MM.1S (cell line): ENCODE measurements around the gene FAM131C.

Experiments used
- DNase-seq: peaks from one replicate; pipeline ENCODE4 v3.0.0-alpha.2; 2015
- H2AFZ ChIP-seq: fragments of 300-600 bp; sonication (generic); 2 replicates; pipeline ENCODE4 v1.6.0; 2016; ENCODE audit warnings: antibody characterized with exemption, low read length
- H3F3A ChIP-seq: fragments of 300-600 bp; sonication (generic); 2 replicates; pipeline ENCODE4 v1.6.1; 2016; ENCODE audit warnings: mild to moderate bottlenecking, antibody characterized with exemption, low read length, moderate library complexity, mixed read lengths; ENCODE audit not compliant: insufficient read depth
- H3K27ac ChIP-seq: fragments of 300-600 bp; sonication (generic); 2 replicates; pipeline ENCODE4 v1.5.1; 2016; ENCODE audit warnings: mild to moderate bottlenecking, low read length
- H3K27me3 ChIP-seq: fragments of 300-600 bp; sonication (generic); replicated peaks from 2 replicates; pipeline ENCODE4 v1.6.0; 2016; ENCODE audit warnings: low read length; ENCODE audit not compliant: insufficient read depth
- H3K36me3 ChIP-seq: fragments of 300-600 bp; sonication (generic); replicated peaks from 2 replicates; pipeline ENCODE4 v1.6.1; 2016; ENCODE audit warnings: mild to moderate bottlenecking, low read length, mixed read lengths; ENCODE audit not compliant: insufficient read depth
- H3K4me1 ChIP-seq: fragments of 300-600 bp; sonication (generic); 2 replicates; pipeline ENCODE4 v1.6.1; 2016; ENCODE audit warnings: low read length, mixed read lengths
- H3K4me2 ChIP-seq: fragments of 300-600 bp; sonication (generic); 2 replicates; pipeline ENCODE4 v1.6.0; 2016; ENCODE audit warnings: low read depth, low read length
- H3K4me3 ChIP-seq: fragments of 300-600 bp; sonication (generic); 2 replicates; pipeline ENCODE4 v1.5.1; 2016; ENCODE audit warnings: low read length, mixed read lengths
- H3K79me2 ChIP-seq: fragments of 300-600 bp; sonication (generic); 2 replicates; pipeline ENCODE4 v1.6.1; 2016; ENCODE audit warnings: mixed run types, low read length, mixed read lengths
- H3K9ac ChIP-seq: fragments of 300-600 bp; sonication (generic); 2 replicates; pipeline ENCODE4 v1.6.1; 2016; ENCODE audit warnings: low read length, mixed read lengths
- H3K9me2 ChIP-seq: fragments of 300-600 bp; sonication (generic); replicated peaks from 2 replicates; pipeline ENCODE4 v1.6.1; 2016; ENCODE audit warnings: mild to moderate bottlenecking, low read length, mixed read lengths; ENCODE audit not compliant: insufficient read depth
- H3K9me3 ChIP-seq: fragments of 300-600 bp; sonication (generic); replicated peaks from 2 replicates; pipeline ENCODE4 v1.6.1; 2016; ENCODE audit warnings: mild to moderate bottlenecking, low read length, mixed read lengths; ENCODE audit not compliant: insufficient read depth
- H4K20me1 ChIP-seq: fragments of 300-600 bp; sonication (generic); 2 replicates; pipeline ENCODE4 v1.6.1; 2016; ENCODE audit warnings: mild to moderate bottlenecking, low read length, moderate library complexity, mixed read lengths; ENCODE audit not compliant: insufficient read depth
- EZH2 ChIP-seq: fragments of 300-600 bp; sonication (generic); optimal IDR thresholded peaks from 2 replicates; pipeline ENCODE3; 2017; ENCODE audit warnings: low read depth, mild to moderate bottlenecking, antibody characterized with exemption, low read length, mixed read lengths
- EZH2phosphoT487 ChIP-seq: fragments of 300-600 bp; sonication (generic); IDR thresholded peaks from 2 replicates; pipeline ENCODE4 v1.6.1; 2018; ENCODE audit warnings: antibody characterized with exemption, low read length
- TF ChIP-seq, protein P1 (sequence below): fragments of 300-600 bp; sonication (generic); IDR thresholded peaks from 2 replicates; pipeline ENCODE4 v1.5.1; 2016; ENCODE audit warnings: antibody characterized with exemption, low read length, mixed read lengths

The FAM131C gene

DNA sequence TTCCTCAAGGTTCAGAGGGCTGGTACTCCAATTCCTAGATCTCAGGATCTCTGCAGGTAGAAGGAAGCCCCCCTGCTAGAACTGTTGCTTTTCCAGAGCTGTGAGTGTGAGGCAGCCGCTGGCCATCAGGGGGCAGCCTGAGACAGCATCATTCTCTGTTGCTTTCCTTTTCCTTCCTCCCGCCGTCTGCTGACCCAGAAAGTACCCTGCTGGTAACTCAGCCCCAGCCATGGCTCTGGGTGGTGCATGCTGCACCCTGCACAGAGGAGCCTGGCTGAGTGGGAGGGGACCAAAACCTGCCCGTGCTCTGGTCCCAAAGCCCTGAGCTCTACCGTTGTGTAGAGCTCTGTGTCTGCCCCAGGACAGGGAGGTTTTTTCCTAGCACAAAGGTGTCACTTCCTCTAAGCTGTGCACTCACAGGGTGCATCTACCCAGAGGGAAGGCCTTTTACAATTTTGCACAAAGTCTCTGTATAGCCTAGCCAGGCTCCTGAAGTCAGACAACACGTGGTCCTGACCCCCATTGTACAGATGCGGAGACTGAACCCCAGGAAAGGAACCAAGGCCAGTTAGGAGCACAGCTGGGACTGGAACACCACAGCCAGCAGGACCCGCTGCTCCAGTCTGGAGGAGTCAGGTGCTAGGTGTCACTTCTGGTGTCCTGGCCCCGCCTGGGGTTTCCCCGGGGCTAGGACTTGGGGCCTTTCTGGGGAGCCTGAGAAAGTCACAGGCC is 5.6 kb upstream of the FAM131C start:
- Histone ChIP-seq H3K79me2 (no peaks in the 10 kb centered on the region), H4K20me1 (no peaks in the 10 kb centered on the region), H2AFZ (peak overlapping the region; percentile 80), H3K36me3 (no peaks in the 10 kb centered on the region), H3K4me1 (peaks cover 4% of the 10 kb centered on the region), H3K9me3 (no peaks in the 10 kb centered on the region), H3K9ac (no peak overlapping the region), H3K27ac (no peak overlapping the region), H3K4me3 (peak overlapping the region; percentile 42), H3K4me2 (peak overlapping the region; percentile 64), H3K9me2 (no peaks in the 10 kb centered on the region), H3K27me3 (peaks cover 4% of the 10 kb centered on the region; the same call in 1 of the 2 replicates), H3F3A (0 out of 2 replicates have a peak, but pooled peaks cover 3% of the 10 kb centered on the region)
- no peak for TF ChIP-seq EZH2phosphoT487
- TF ChIP-seq, protein P1, sequence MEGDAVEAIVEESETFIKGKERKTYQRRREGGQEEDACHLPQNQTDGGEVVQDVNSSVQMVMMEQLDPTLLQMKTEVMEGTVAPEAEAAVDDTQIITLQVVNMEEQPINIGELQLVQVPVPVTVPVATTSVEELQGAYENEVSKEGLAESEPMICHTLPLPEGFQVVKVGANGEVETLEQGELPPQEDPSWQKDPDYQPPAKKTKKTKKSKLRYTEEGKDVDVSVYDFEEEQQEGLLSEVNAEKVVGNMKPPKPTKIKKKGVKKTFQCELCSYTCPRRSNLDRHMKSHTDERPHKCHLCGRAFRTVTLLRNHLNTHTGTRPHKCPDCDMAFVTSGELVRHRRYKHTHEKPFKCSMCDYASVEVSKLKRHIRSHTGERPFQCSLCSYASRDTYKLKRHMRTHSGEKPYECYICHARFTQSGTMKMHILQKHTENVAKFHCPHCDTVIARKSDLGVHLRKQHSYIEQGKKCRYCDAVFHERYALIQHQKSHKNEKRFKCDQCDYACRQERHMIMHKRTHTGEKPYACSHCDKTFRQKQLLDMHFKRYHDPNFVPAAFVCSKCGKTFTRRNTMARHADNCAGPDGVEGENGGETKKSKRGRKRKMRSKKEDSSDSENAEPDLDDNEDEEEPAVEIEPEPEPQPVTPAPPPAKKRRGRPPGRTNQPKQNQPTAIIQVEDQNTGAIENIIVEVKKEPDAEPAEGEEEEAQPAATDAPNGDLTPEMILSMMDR = peak; percentile 91
- DNase-seq = peak; percentile 69

DNA sequence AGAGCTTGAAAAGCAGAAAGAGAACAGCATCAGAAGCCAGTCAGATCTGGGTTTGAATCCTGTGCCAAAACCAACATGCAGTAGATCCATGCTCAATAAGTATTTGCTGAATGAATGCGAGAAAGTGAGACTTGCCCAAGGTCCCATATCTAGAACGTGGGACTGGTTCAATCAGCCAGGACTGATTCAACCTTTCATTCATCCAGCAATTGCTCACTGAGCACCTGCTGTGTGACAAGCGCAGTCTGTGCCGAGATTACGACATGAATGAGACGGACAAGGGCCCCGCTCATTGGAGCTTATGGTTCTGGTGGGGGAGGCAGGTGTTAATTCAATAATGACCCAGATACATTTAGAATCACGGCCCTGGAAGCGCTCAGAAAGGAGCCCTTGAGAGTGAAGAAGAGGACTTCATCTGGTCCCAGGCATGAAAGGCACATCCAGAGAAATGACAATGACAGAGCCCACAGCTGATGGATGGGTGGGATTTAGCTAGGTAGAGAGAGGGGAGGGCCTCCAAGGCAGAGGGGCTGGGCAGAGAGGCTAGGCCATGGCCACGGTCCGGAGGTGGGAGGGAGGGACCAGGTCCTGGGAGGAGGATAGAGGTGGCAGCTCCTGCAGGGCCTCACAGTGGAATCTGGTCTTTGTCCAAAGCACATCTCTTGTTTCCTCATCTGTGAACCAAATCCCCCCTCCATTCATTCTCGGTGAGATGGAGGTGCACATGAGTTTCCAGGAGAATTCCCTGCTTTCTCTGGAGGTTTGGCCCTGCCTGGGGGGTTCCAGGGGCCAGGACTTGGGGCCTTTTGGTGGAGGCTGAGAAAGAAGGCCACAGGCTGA is 4.2 kb upstream of the FAM131C start:
- Histone ChIP-seq H3K4me2 (no peak overlapping the region), H4K20me1 (no peaks in the 10 kb centered on the region), H3K27me3 (peaks cover 4% of the 10 kb centered on the region), H3K27ac (no peak overlapping the region), H3K79me2 (no peaks in the 10 kb centered on the region), H3K4me1 (peaks cover 6% of the 10 kb centered on the region), H3K9ac (no peak overlapping the region), H3K4me3 (no peak overlapping the region), H3K9me2 (no peaks in the 10 kb centered on the region), H2AFZ (no peak overlapping the region), H3K36me3 (no peaks in the 10 kb centered on the region), H3F3A (peaks cover 8% of the 10 kb centered on the region; the same call in 1 of the 2 replicates), H3K9me3 (no peaks in the 10 kb centered on the region)
- no peak for DNase-seq
- TF ChIP-seq EZH2phosphoT487 (no peak), EZH2 (no peak)
- TF ChIP-seq, protein P1 = no peak

DNA sequence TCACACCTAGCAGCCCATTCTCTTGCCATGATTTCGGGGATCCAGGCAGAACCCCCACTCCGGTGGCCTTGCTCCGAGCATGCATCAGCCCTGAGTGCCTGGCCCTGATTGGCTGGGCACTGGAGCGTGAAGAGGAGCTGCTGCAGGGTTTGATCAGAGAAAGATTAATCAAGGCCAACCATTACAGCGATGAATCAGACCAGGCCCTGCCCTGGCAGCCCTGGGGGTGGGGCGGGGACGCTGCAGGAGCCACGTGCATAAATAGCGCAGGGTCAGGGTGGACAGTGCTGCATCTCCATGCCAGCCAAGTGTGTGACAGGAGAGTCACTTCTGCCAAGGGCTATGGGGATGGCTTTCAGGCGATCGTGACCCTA is 3.4 kb upstream of the FAM131C start:
- Histone ChIP-seq H3K36me3 (no peaks in the 10 kb centered on the region), H4K20me1 (no peaks in the 10 kb centered on the region), H3K4me3 (no peak overlapping the region), H3K9me2 (no peaks in the 10 kb centered on the region), H3F3A (peaks cover 8% of the 10 kb centered on the region; the same call in 1 of the 2 replicates), H3K4me1 (peaks cover 6% of the 10 kb centered on the region), H3K9me3 (no peaks in the 10 kb centered on the region), H3K79me2 (no peaks in the 10 kb centered on the region), H3K27ac (no peak overlapping the region), H3K27me3 (peaks cover 4% of the 10 kb centered on the region), H2AFZ (no peak overlapping the region), H3K9ac (no peak overlapping the region), H3K4me2 (no peak overlapping the region)
- no peak for DNase-seq
- TF ChIP-seq, protein P1 = no peak
- no peak for TF ChIP-seq EZH2
- TF ChIP-seq EZH2phosphoT487 = no peak
